ENCODE measurements around the gene OTUD7B. TPM values are rescaled to one million over a fixed set of nuclear protein-coding genes. Genes with fewer than 3 reads are reported as not detected.

OTUD7B gene
- total and polyA plus RNA-seq, 12 donors, result 5.7 to 45.7 (median 19.8) TPM

- H3K36me3 ChIP-seq (replicated peaks in 1 of 2), result peaks cover 0 to 60% of the 10 kb centered on the region in 2 donors
- WGBS, 4 donors, result 79 to 95% (median 89%) methylated on average over 3 of the region's 3 CpGs
- DNase-seq, result no peak
- H3K9me3 ChIP-seq (replicated peaks in 1 of 3), result no peaks in the 10 kb centered on the region
- TF ChIP-seq POLR2A (IDR thresholded peaks at IDR 0.05) (no peak), CTCF (IDR thresholded peaks at IDR 0.05) (no peak)
- H3K27me3 ChIP-seq, result no peaks in the 10 kb centered on the region
- intact Hi-C loops (cut with DNase I), result loop anchor here in 1 of 2 donors (5.0 to 10.0 kb wide), 2 partner anchors 80 to 218 kb away; no protein-coding TSS in a partner anchor
- no peak overlapping the region for H3K4me3 ChIP-seq
- peak overlapping the region in 1 of 5 donors; percentile 27 for H3K27ac ChIP-seq
- peaks cover 16 to 20% of the 10 kb centered on the region in 2 donors for H3K4me1 ChIP-seq (replicated peaks in 1 of 2)
Observed at GRCh38 chr1:149967041-149967440, 43.5 kb downstream of the OTUD7B start.

GRCh38 chr1:149966405-149966804 lies 44.1 kb downstream of the OTUD7B start:
- H3K27me3 ChIP-seq, result no peaks in the 10 kb centered on the region
- H3K9me3 ChIP-seq (replicated peaks in 1 of 3), result no peaks in the 10 kb centered on the region
- DNase-seq, result no peak
- TF ChIP-seq POLR2A (IDR thresholded peaks at IDR 0.05), result no peak
- no peak for TF ChIP-seq CTCF (IDR thresholded peaks at IDR 0.05)
- peaks cover 16 to 20% of the 10 kb centered on the region in 2 donors for H3K4me1 ChIP-seq (replicated peaks in 1 of 2)
- no peak overlapping the region for H3K4me3 ChIP-seq
- WGBS, 4 donors, result 24 to 68% (median 45%) methylated on average over 1 of the region's 1 CpG
- H3K36me3 ChIP-seq (replicated peaks in 1 of 2), result peaks cover 0 to 54% of the 10 kb centered on the region in 2 donors
- H3K27ac ChIP-seq, result no peak overlapping the region
- intact Hi-C loops (cut with DNase I), result loop anchor here in 1 of 2 donors (5.0 to 10.0 kb wide), 2 partner anchors 81 to 218 kb away; no protein-coding TSS in a partner anchor

- H3K27ac ChIP-seq, result no peak overlapping the region
- H3K36me3 ChIP-seq (replicated peaks in 1 of 2), result peaks cover 0 to 44% of the 10 kb centered on the region in 2 donors
- DNase-seq, result no peak
- H3K27me3 ChIP-seq, result no peaks in the 10 kb centered on the region
- H3K9me3 ChIP-seq (replicated peaks in 1 of 3), result no peaks in the 10 kb centered on the region
- peaks cover 16 to 20% of the 10 kb centered on the region in 2 donors for H3K4me1 ChIP-seq (replicated peaks in 1 of 2)
- intact Hi-C loops (cut with DNase I), result loop anchor here in 1 of 2 donors (5.0 to 10.0 kb wide), 2 partner anchors 82 to 219 kb away; no protein-coding TSS in a partner anchor
- no peak overlapping the region for H3K4me3 ChIP-seq
- no peak for TF ChIP-seq CTCF (IDR thresholded peaks at IDR 0.05)
- TF ChIP-seq POLR2A (IDR thresholded peaks at IDR 0.05), result no peak
- 50 to 66% (median 54%) methylated on average over 3 of the region's 3 CpGs for WGBS, 4 donors
Observed at GRCh38 chr1:149965440-149965839, 45.1 kb downstream of the OTUD7B start.

GRCh38 chr1:149963358-149963757 lies 47.2 kb downstream of the OTUD7B start:
- H3K36me3 ChIP-seq (replicated peaks in 1 of 2), result peaks cover 0 to 44% of the 10 kb centered on the region in 2 donors
- H3K27ac ChIP-seq, result peak overlapping the region in 3 of 5 donors; percentile 27 to 72 (median 52)
- peaks cover 16 to 20% of the 10 kb centered on the region in 2 donors for H3K4me1 ChIP-seq (replicated peaks in 1 of 2)
- DNase-seq, result peak in 1 of 7 donors; percentile 34
- no peaks in the 10 kb centered on the region for H3K9me3 ChIP-seq (replicated peaks in 1 of 3)
- H3K27me3 ChIP-seq, result no peaks in the 10 kb centered on the region
- TF ChIP-seq CTCF (IDR thresholded peaks at IDR 0.05) (no peak), POLR2A (IDR thresholded peaks at IDR 0.05) (no peak)
- 19 to 38% (median 33%) methylated on average over 3 of the region's 3 CpGs for WGBS, 4 donors
- H3K4me3 ChIP-seq, result no peak overlapping the region
- intact Hi-C loops (cut with DNase I), result loop anchor here (5.0 to 10.0 kb wide), 3 partner anchors 89 to 221 kb away; no protein-coding TSS in a partner anchor

Data from adrenal gland (tissue), 12 donors.